BLaER1 (cell line): ENCODE results near the gene NPAS2.

Source experiments
- H3K27ac ChIP-seq: shearing (Covaris generic); formaldehyde crosslinking; 2 replicates; pipeline ENCODE4 v1.8.1; 2022
- H3K27me3 ChIP-seq: shearing (Covaris generic); formaldehyde crosslinking; 2 replicates; pipeline ENCODE4 v1.8.1; 2022
- H3K36me3 ChIP-seq: shearing (Covaris generic); formaldehyde crosslinking; 2 replicates; pipeline ENCODE4 v1.8.1; 2022
- H3K4me1 ChIP-seq: shearing (Covaris generic); formaldehyde crosslinking; 2 replicates; pipeline ENCODE4 v1.8.1; 2022
- H3K4me2 ChIP-seq: shearing (Covaris generic); formaldehyde crosslinking; 2 replicates; pipeline ENCODE4 v1.8.1; 2022
- H3K4me3 ChIP-seq: shearing (Covaris generic); formaldehyde crosslinking; 2 replicates; pipeline ENCODE4 v1.8.1; 2022
- H3K9ac ChIP-seq: shearing (Covaris generic); formaldehyde crosslinking; 2 replicates; pipeline ENCODE4 v1.8.1; 2022
- H3K9me3 ChIP-seq: shearing (Covaris generic); formaldehyde crosslinking; 2 replicates; pipeline ENCODE4 v1.8.1; 2022
- H4K20me1 ChIP-seq: shearing (Covaris generic); formaldehyde crosslinking; 2 replicates; pipeline ENCODE4 v1.8.1; 2022
- Cebpa-rat ChIP-seq: shearing (Covaris generic); IDR thresholded peaks from 2 replicates; pipeline ENCODE4 v1.8.1; 2022

The NPAS2 gene

GRCh38 chr2:101037161-101037755 is 217.3 kb downstream of the NPAS2 start:
- Histone ChIP-seq H4K20me1 (no peaks in the 10 kb centered on the region), H3K4me3 (no peak overlapping the region), H3K4me1 (no peaks in the 10 kb centered on the region), H3K36me3 (no peaks in the 10 kb centered on the region), H3K27ac (no peak overlapping the region), H3K9me3 (no peaks in the 10 kb centered on the region), H3K27me3 (no peaks in the 10 kb centered on the region), H3K4me2 (no peak overlapping the region), H3K9ac (no peak overlapping the region)
- no peak for TF ChIP-seq Cebpa-rat

- Histone ChIP-seq H3K9me3 (no peaks in the 10 kb centered on the region), H3K27me3 (no peaks in the 10 kb centered on the region), H3K36me3 (no peaks in the 10 kb centered on the region), H4K20me1 (no peaks in the 10 kb centered on the region), H3K4me2 (no peak overlapping the region), H3K27ac (no peak overlapping the region), H3K9ac (no peak overlapping the region), H3K4me1 (no peaks in the 10 kb centered on the region), H3K4me3 (no peak overlapping the region)
- TF ChIP-seq Cebpa-rat: no peak
These were observed 218.7 kb downstream of the NPAS2 start for GRCh38 chr2:101038455-101039255.

- Histone ChIP-seq H3K27ac (no peak overlapping the region), H3K36me3 (no peaks in the 10 kb centered on the region), H3K4me2 (no peak overlapping the region), H3K9ac (no peak overlapping the region), H3K9me3 (no peaks in the 10 kb centered on the region), H4K20me1 (no peaks in the 10 kb centered on the region), H3K4me3 (no peak overlapping the region), H3K27me3 (no peaks in the 10 kb centered on the region), H3K4me1 (no peaks in the 10 kb centered on the region)
- TF ChIP-seq Cebpa-rat: no peak
These were observed 220.1 kb downstream of the NPAS2 start for GRCh38 chr2:101040072-101040471.

DNA sequence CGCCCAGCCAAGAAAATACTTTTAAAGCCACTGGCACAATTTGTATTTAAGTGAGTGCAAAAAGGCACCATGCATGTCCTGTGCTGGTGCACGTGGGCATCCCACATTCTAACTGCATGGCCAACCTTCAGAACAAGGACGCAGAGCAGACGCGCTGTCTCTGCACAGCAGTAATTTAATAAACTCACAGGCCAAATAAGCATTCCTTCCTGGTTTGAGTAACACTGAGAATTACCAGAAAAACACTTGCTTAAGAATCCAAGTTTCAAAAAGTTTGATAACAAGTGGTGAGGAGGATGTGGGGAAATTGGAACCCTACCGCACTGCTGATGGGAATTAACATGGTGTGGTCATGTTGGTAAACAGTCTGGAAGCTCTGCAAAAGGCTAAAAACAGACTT is 220.8 kb downstream of the NPAS2 start:
- TF ChIP-seq Cebpa-rat: no peak
- Histone ChIP-seq H3K4me2 (no peak overlapping the region), H3K36me3 (no peaks in the 10 kb centered on the region), H3K27ac (no peak overlapping the region), H3K4me1 (no peaks in the 10 kb centered on the region), H3K9me3 (no peaks in the 10 kb centered on the region), H4K20me1 (no peaks in the 10 kb centered on the region), H3K4me3 (no peak overlapping the region), H3K27me3 (no peaks in the 10 kb centered on the region), H3K9ac (no peak overlapping the region)

- Histone ChIP-seq H3K9ac (no peak overlapping the region), H3K27ac (no peak overlapping the region), H3K36me3 (no peaks in the 10 kb centered on the region), H3K4me2 (no peak overlapping the region), H4K20me1 (no peaks in the 10 kb centered on the region), H3K4me3 (no peak overlapping the region), H3K4me1 (no peaks in the 10 kb centered on the region), H3K9me3 (no peaks in the 10 kb centered on the region), H3K27me3 (no peaks in the 10 kb centered on the region)
- TF ChIP-seq Cebpa-rat: no peak
These were observed 221.5 kb downstream of the NPAS2 start for GRCh38 chr2:101041413-101041812.

DNA sequence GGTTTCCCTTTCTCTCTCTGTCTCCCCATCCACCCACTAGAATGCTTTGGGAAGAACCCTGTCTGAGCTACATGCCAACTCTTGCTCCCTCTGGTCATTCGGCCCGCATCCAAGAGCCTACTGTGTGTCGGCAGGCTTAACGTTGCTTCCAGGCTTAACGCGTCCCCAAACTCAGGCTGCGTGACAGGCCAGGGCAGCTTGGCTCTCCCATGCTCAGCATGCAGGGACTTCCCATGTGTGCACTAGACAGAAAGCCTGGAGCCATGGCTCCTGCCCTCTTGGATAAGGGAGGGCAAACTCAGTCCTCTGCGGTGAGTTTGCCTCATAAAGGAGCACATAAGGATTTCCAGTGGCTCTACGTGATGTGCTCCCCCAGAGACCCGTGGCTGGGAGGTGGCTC is 225.4 kb downstream of the NPAS2 start:
- Histone ChIP-seq H3K36me3 (no peaks in the 10 kb centered on the region), H3K9ac (no peak overlapping the region), H3K4me1 (no peaks in the 10 kb centered on the region), H3K4me2 (no peak overlapping the region), H4K20me1 (no peaks in the 10 kb centered on the region), H3K27ac (no peak overlapping the region), H3K4me3 (no peak overlapping the region), H3K9me3 (no peaks in the 10 kb centered on the region), H3K27me3 (no peaks in the 10 kb centered on the region)
- no peak for TF ChIP-seq Cebpa-rat
